WTC11 (cell line): ENCODE results near the gene NPHS1. TPM values are rescaled to one million over a fixed set of nuclear protein-coding genes. Genes with fewer than 3 reads are reported as not detected.
"Not testable (repeated sequence)": the region's sequence is repeated elsewhere in the genome, so short reads cannot be mapped to it uniquely, and the experiment has no call there.

Experiments
- ATAC-seq: fragments of 200-7000 bp; cut with Tn5 transposase; 2 replicates; pipeline ENCODE4 v1.10.0; 2021; ENCODE audit warnings: mild to moderate bottlenecking, moderate library complexity
- CTCF ChIA-PET: fragments of 300-600 bp; sonication (Branson Sonifier 250); formaldehyde crosslinking; loops from one replicate; lab custom pipeline; 2021; ENCODE audit warnings: antibody characterized with exemption; lab: Charles Lee
- POLR2A ChIA-PET: fragments of 350-600 bp; sonication (Branson Sonifier 250); formaldehyde crosslinking; loops from one replicate; lab custom pipeline; 2021; ENCODE audit warnings: antibody characterized with exemption; lab: Charles Lee
- DNase-seq: peaks from one replicate; pipeline ENCODE4 v3.0.0; 2021; ENCODE audit warnings: low spot score
- H3K27ac Mint-ChIP-seq: 2 replicates; pipeline ENCODE4 v1.8.0; 2021; ENCODE audit warnings: mixed read lengths
- H3K27me3 Mint-ChIP-seq: 2 replicates; pipeline ENCODE4 v1.8.0; 2021; ENCODE audit warnings: low read depth, mild to moderate bottlenecking, moderate library complexity, mixed read lengths
- H3K36me3 Mint-ChIP-seq: 2 replicates; pipeline ENCODE4 v1.8.0; 2021; ENCODE audit warnings: mixed read lengths
- H3K4me1 Mint-ChIP-seq: 2 replicates; pipeline ENCODE4 v1.8.0; 2022; ENCODE audit warnings: mixed read lengths
- H3K4me3 Mint-ChIP-seq: 2 replicates; pipeline ENCODE4 v1.8.0; 2021; ENCODE audit warnings: mild to moderate bottlenecking, moderate library complexity, mixed read lengths
- H3K9me3 Mint-ChIP-seq: 2 replicates; pipeline ENCODE4 v1.8.0; 2021; ENCODE audit warnings: mixed read lengths
- AFF4 ChIP-seq: sonication (generic); formaldehyde crosslinking; IDR thresholded peaks from 2 replicates; pipeline ENCODE4 v1.8.1; 2023; ENCODE audit warnings: mild to moderate bottlenecking, missing genetic modification reagents, borderline replicate concordance
- E2F5 ChIP-seq: sonication (generic); formaldehyde crosslinking; IDR thresholded peaks from 2 replicates; pipeline ENCODE4 v1.8.1; 2022; ENCODE audit warnings: mild to moderate bottlenecking, moderate library complexity, missing genetic modification reagents
- FOXJ3 ChIP-seq: sonication (generic); formaldehyde crosslinking; IDR thresholded peaks from 2 replicates; pipeline ENCODE4 v1.9.0; 2021; ENCODE audit warnings: missing genetic modification reagents, mild to moderate bottlenecking, borderline replicate concordance
- GTF2I ChIP-seq: fragments of 250-450 bp; sonication (Bioruptor Pico); conservative IDR thresholded peaks from 2 replicates; pipeline ENCODE4 v1.4.0; 2021; ENCODE audit warnings: mild to moderate bottlenecking
- NFE2L1 ChIP-seq: sonication (generic); formaldehyde crosslinking; IDR thresholded peaks from 2 replicates; pipeline ENCODE4 v1.8.1; 2023; ENCODE audit warnings: missing genetic modification reagents
- NR2C2 ChIP-seq: sonication (generic); formaldehyde crosslinking; IDR thresholded peaks from 2 replicates; pipeline ENCODE4 v1.8.0; 2022; ENCODE audit warnings: mild to moderate bottlenecking, missing genetic modification reagents
- RELA ChIP-seq: sonication (generic); formaldehyde crosslinking; IDR thresholded peaks from 2 replicates; pipeline ENCODE4 v1.8.1; 2022; ENCODE audit warnings: missing genetic modification reagents, mild to moderate bottlenecking, borderline replicate concordance
- SMAD3 ChIP-seq: sonication (generic); formaldehyde crosslinking; IDR thresholded peaks from 2 replicates; pipeline ENCODE4 v1.8.0; 2022; ENCODE audit warnings: missing genetic modification reagents, mild to moderate bottlenecking, borderline replicate concordance
- SMAD4 ChIP-seq: sonication (generic); formaldehyde crosslinking; IDR thresholded peaks from 2 replicates; pipeline ENCODE4 v1.8.0; 2022; ENCODE audit warnings: mild to moderate bottlenecking, missing genetic modification reagents
- TEAD1 ChIP-seq: sonication (generic); formaldehyde crosslinking; IDR thresholded peaks from 2 replicates; pipeline ENCODE4 v1.8.0; 2022; ENCODE audit warnings: mild to moderate bottlenecking, missing genetic modification reagents
- USF2 ChIP-seq: sonication (generic); formaldehyde crosslinking; IDR thresholded peaks from 2 replicates; pipeline ENCODE4 v1.8.1; 2023; ENCODE audit warnings: mild to moderate bottlenecking, missing genetic modification reagents, moderate library complexity
- ZMAT4 ChIP-seq: fragments of 250-450 bp; sonication (Bioruptor Pico); IDR thresholded peaks from 2 replicates; pipeline ENCODE4 v1.9.0; 2021; ENCODE audit warnings: mild to moderate bottlenecking
- ZNF232 ChIP-seq: sonication (generic); formaldehyde crosslinking; IDR thresholded peaks from 2 replicates; pipeline ENCODE4 v1.8.0; 2022; ENCODE audit warnings: mild to moderate bottlenecking, missing genetic modification reagents
- ZNF281 ChIP-seq: sonication (generic); formaldehyde crosslinking; IDR thresholded peaks from 2 replicates; pipeline ENCODE4 v1.8.0; 2023; ENCODE audit warnings: mild to moderate bottlenecking, missing genetic modification reagents
- ZNF396 ChIP-seq: fragments of 250-450 bp; sonication (Bioruptor Pico); IDR thresholded peaks from 2 replicates; pipeline ENCODE4 v1.8.0; 2021; ENCODE audit warnings: mild to moderate bottlenecking, moderate library complexity, borderline replicate concordance
- total RNA-seq: library from RNA; stranded (reverse); gene quantifications from 3 replicates; pipeline ENCODE4 v1.2.3, GENCODE V29; 2021
- TF ChIP-seq, protein P1 (sequence below): sonication (generic); formaldehyde crosslinking; IDR thresholded peaks from 2 replicates; pipeline ENCODE4 v1.8.0; 2022; ENCODE audit warnings: mild to moderate bottlenecking, missing genetic modification reagents
- TF ChIP-seq, protein P2 (sequence below): sonication (generic); formaldehyde crosslinking; IDR thresholded peaks from 2 replicates; pipeline ENCODE4 v1.8.1; 2022; ENCODE audit warnings: low read depth, mild to moderate bottlenecking, moderate library complexity, missing genetic modification reagents, borderline replicate concordance
- TF ChIP-seq, protein P3 (sequence below): sonication (generic); formaldehyde crosslinking; IDR thresholded peaks from 2 replicates; pipeline ENCODE4 v1.8.0; 2022; ENCODE audit warnings: mild to moderate bottlenecking, missing genetic modification reagents

NPHS1 gene
- total RNA-seq, 1 experiment from 2014 or later: 0.61 TPM

DNA sequence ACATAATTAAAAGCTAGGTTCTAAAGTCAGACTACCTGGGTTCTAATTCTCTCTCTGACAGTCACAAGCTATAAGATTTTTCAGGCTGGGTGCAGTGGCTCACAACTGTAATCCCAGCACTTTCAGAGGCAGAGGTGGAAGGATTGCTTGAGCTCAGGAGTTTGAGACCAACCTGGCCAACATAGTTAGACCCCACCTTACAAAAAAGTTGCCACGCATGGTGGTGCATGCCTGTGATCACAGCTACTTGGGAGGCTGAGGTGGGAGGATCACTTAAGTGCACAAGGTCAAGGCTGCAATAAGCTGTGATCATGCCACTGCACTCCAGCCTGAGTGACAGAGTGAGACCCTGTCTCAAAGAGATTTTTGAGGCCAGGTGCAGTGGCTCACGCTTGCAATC lies 42.0 kb upstream of the NPHS1 start:
- Mint-ChIP-seq H3K27me3 (no peaks in the 10 kb centered on the region), H3K36me3 (peaks cover 51% of the 10 kb centered on the region), H3K4me1 (no peaks in the 10 kb centered on the region), H3K4me3 (no peak overlapping the region), H3K9me3 (no peaks in the 10 kb centered on the region), H3K27ac (no peak overlapping the region)
- no peak for DNase-seq
- TF ChIP-seq ZNF232 (CRISPR knock-in tag) (no peak), ZMAT4 (no peak), GTF2I (no peak), SMAD4 (CRISPR knock-in tag) (no peak), ZNF396 (CRISPR knock-in tag) (no peak), E2F5 (CRISPR knock-in tag) (no peak), USF2 (CRISPR knock-in tag) (no peak), NR2C2 (CRISPR knock-in tag) (no peak)
- TF ChIP-seq, protein P1, sequence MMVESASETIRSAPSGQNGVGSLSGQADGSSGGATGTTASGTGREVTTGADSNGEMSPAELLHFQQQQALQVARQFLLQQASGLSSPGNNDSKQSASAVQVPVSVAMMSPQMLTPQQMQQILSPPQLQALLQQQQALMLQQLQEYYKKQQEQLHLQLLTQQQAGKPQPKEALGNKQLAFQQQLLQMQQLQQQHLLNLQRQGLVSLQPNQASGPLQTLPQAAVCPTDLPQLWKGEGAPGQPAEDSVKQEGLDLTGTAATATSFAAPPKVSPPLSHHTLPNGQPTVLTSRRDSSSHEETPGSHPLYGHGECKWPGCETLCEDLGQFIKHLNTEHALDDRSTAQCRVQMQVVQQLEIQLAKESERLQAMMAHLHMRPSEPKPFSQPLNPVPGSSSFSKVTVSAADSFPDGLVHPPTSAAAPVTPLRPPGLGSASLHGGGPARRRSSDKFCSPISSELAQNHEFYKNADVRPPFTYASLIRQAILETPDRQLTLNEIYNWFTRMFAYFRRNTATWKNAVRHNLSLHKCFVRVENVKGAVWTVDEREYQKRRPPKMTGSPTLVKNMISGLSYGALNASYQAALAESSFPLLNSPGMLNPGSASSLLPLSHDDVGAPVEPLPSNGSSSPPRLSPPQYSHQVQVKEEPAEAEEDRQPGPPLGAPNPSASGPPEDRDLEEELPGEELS (CRISPR knock-in tag): no peak
- TF ChIP-seq, protein P2, sequence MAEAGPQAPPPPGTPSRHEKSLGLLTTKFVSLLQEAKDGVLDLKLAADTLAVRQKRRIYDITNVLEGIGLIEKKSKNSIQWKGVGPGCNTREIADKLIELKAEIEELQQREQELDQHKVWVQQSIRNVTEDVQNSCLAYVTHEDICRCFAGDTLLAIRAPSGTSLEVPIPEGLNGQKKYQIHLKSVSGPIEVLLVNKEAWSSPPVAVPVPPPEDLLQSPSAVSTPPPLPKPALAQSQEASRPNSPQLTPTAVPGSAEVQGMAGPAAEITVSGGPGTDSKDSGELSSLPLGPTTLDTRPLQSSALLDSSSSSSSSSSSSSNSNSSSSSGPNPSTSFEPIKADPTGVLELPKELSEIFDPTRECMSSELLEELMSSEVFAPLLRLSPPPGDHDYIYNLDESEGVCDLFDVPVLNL (CRISPR knock-in tag): no peak
- ChIA-PET POLR2A (no interaction called here), CTCF (no interaction called here)
- ATAC-seq: no peak

GRCh38 chr19:35891819-35892218 lies 39.5 kb upstream of the NPHS1 start:
- H3K4me1 Mint-ChIP-seq, DNase-seq, H3K27me3 Mint-ChIP-seq, ATAC-seq, CTCF ChIA-PET, H3K9me3 Mint-ChIP-seq, H3K4me3 Mint-ChIP-seq, POLR2A ChIA-PET, H3K27ac Mint-ChIP-seq: not testable (repeated sequence)
- peaks cover 66% of the 10 kb centered on the region for H3K36me3 Mint-ChIP-seq

DNA sequence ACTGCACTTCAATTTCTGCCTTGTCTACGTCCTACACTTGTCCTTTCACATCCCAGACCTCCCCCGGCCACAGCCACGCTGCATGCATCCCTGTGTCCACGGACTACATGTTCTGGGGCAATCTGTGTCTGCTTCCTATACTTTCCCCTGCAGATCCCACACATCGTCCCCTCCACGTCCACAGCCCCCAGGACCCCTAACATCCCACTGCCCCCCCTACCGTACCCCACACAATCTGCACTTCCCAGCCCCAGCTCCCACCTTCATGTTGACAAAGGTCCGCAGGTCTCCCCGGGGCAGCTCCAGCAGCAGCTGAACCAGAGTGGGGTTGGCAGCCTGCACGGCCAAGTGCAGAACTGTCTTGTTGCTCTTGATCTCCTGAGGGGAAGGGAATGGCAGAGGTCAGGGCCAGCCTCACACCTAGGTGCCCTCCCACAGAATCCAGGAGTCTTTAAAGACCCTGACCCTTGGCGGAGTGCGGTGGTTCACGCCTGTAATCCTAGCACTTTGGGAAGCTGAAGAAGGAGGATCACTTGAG lies 37.9 kb upstream of the NPHS1 start:
- Mint-ChIP-seq H3K4me3 (no peak overlapping the region), H3K4me1 (no peaks in the 10 kb centered on the region), H3K27ac (no peak overlapping the region), H3K27me3 (no peaks in the 10 kb centered on the region), H3K9me3 (no peaks in the 10 kb centered on the region), H3K36me3 (peaks cover 57% of the 10 kb centered on the region)
- ATAC-seq (no peak), DNase-seq (no peak)
- CTCF ChIA-PET: no interaction called here
- POLR2A ChIA-PET: interaction anchor here (0.7 kb wide), 1 partner anchor 13 kb away, joined by 3 read pairs; no protein-coding TSS in a partner anchor
- TF ChIP-seq SMAD3 (CRISPR knock-in tag) (no peak), NR2C2 (CRISPR knock-in tag) (no peak), RELA (no peak), GTF2I (no peak), ZNF396 (CRISPR knock-in tag) (no peak), ZNF281 (no peak), FOXJ3 (CRISPR knock-in tag) (no peak), NFE2L1 (CRISPR knock-in tag) (no peak), AFF4 (no peak), TEAD1 (no peak)
- TF ChIP-seq, protein P3, sequence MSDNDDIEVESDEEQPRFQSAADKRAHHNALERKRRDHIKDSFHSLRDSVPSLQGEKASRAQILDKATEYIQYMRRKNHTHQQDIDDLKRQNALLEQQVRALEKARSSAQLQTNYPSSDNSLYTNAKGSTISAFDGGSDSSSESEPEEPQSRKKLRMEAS: no peak
